RWPE2 (cell line): Measurements from ENCODE around the gene TMEM151A.

Source experiments
- ATAC-seq: fragments of 200-7000 bp; cut with Tn5 transposase; 3 replicates; pipeline ENCODE4 v1.9.1; 2021; ENCODE audit warnings: low read depth
- DNase-seq: peaks from one replicate; pipeline ENCODE4 v3.0.0-alpha.2; 2020; ENCODE audit warnings: low spot score
- H3K27ac ChIP-seq: fragments of 450-650 bp; 2 replicates; pipeline ENCODE4 v1.5.1; 2017; ENCODE audit warnings: mild to moderate bottlenecking; ENCODE audit not compliant: poor library complexity, severe bottlenecking
- H3K27me3 ChIP-seq: fragments of 250-450 bp; sonication (Bioruptor Pico); 2 replicates; pipeline ENCODE4 v1.5.1; 2021; ENCODE audit warnings: mild to moderate bottlenecking, moderate library complexity; ENCODE audit not compliant: insufficient read depth, poor library complexity, severe bottlenecking
- H3K36me3 ChIP-seq: fragments of 250-450 bp; sonication (Bioruptor Pico); 2 replicates; pipeline ENCODE4 v1.5.1; 2020; ENCODE audit warnings: low read depth, mild to moderate bottlenecking, moderate library complexity
- H3K4me1 ChIP-seq: fragments of 250-450 bp; sonication (Bioruptor Pico); 2 replicates; pipeline ENCODE4 v1.5.1; 2021; ENCODE audit warnings: mild to moderate bottlenecking, moderate library complexity; ENCODE audit not compliant: insufficient read depth, poor library complexity, severe bottlenecking
- H3K4me3 ChIP-seq: fragments of 250-450 bp; sonication (Bioruptor Pico); 2 replicates; pipeline ENCODE4 v1.5.1; 2021; ENCODE audit warnings: mild to moderate bottlenecking, moderate library complexity; ENCODE audit not compliant: severe bottlenecking
- H3K9me3 ChIP-seq: fragments of 250-450 bp; sonication (Bioruptor Pico); 2 replicates; pipeline ENCODE4 v1.5.1; 2021; ENCODE audit warnings: mild to moderate bottlenecking, moderate library complexity; ENCODE audit not compliant: severe bottlenecking
- CTCF ChIP-seq: fragments of 450-650 bp; IDR thresholded peaks from one replicate; pipeline ENCODE4 v1.5.1; 2017; ENCODE audit warnings: mild to moderate bottlenecking, moderate library complexity; ENCODE audit not compliant: poor library complexity, severe bottlenecking

TMEM151A gene

GRCh38 chr11:66344550-66345315 lies 53.0 kb downstream of the TMEM151A start, which contains the start of gene BRMS1:
Gene BRMS1, minus strand, starts transcription at chr11:66345104. Its CDS starts 2,870 bp downstream, at chr11:66342234.
- Histone ChIP-seq H3K36me3 (peaks cover 14% of the 10 kb centered on the region), H3K9me3 (no peaks in the 10 kb centered on the region), H3K27me3 (no peaks in the 10 kb centered on the region), H3K27ac (peak within 1 kb of the TSS; percentile 59), H3K4me3 (peak within 1 kb of the TSS; percentile 85), H3K4me1 (peaks cover 22% of the 10 kb centered on the region)
- ATAC-seq (peak; percentile 77), DNase-seq (peak; percentile 97)
- no peak for TF ChIP-seq CTCF

GRCh38 chr11:66345316-66345649 lies 53.6 kb downstream of the TMEM151A start:
- Histone ChIP-seq H3K27ac (peak overlapping the region; percentile 59), H3K4me3 (peak overlapping the region; percentile 56), H3K36me3 (peaks cover 12% of the 10 kb centered on the region; the same call in 1 of the 2 replicates), H3K4me1 (peaks cover 21% of the 10 kb centered on the region), H3K27me3 (no peaks in the 10 kb centered on the region), H3K9me3 (no peaks in the 10 kb centered on the region)
- ATAC-seq, result no peak
- no peak for DNase-seq
- TF ChIP-seq CTCF, result no peak
